IMR-90 (cell line): ENCODE data around the gene STAG2. TPM values are rescaled to one million over a fixed set of nuclear protein-coding genes. Genes with fewer than 3 reads are reported as not detected.
"Not testable (repeated sequence)": the region's sequence is repeated elsewhere in the genome, so short reads cannot be mapped to it uniquely, and the experiment has no call there.

Source experiments
- ATAC-seq: fragments of 200-7000 bp; cut with Tn5 transposase; 2 replicates; pipeline ENCODE4 v1.9.1; 2020; ENCODE audit warnings: low read depth, mild to moderate bottlenecking, moderate library complexity
- BruUV-seq: library from RNA; stranded (reverse); fragments of 400-500 nt; replicated peaks from 2 replicates; lab custom pipeline; 2021; lab: Mats Ljungman, UMichigan
- CTCF ChIA-PET: fragments of 300-600 bp; formaldehyde crosslinking; extraction: SDS; loops from one replicate; lab custom pipeline; 2021; ENCODE audit warnings: antibody characterized with exemption; lab: Yijun Ruan, JAX
- POLR2A ChIA-PET: fragments of 300-600 bp; sonication (Branson Sonifier 250); formaldehyde crosslinking; loops from one replicate; lab custom pipeline; 2022; ENCODE audit warnings: antibody characterized with exemption; ENCODE audit not compliant: unreplicated experiment; lab: Charles Lee
- DNase-seq: peaks from one replicate; pipeline ENCODE4 v3.0.0; 2013
- H2AFZ ChIP-seq: replicated peaks from 2 replicates; pipeline ENCODE3; 2013; ENCODE audit warnings: low read length, mild to moderate bottlenecking; ENCODE audit not compliant: poor library complexity
- H2AK5ac ChIP-seq: 2 replicates; pipeline ENCODE4 v1.6.1; 2013; ENCODE audit warnings: low read depth, low read length, inconsistent platforms
- H2AK9ac ChIP-seq: replicated peaks from 2 replicates; pipeline ENCODE3; 2013; ENCODE audit warnings: mild to moderate bottlenecking, low read depth, low read length, moderate library complexity; ENCODE audit not compliant: poor library complexity
- H2BK120ac ChIP-seq: 2 replicates; pipeline ENCODE4 v1.6.1; 2013; ENCODE audit warnings: low read depth, low read length, inconsistent platforms
- H2BK15ac ChIP-seq: 3 replicates; pipeline ENCODE4 v1.6.1; 2013; ENCODE audit warnings: low read depth, low read length, inconsistent platforms
- H2BK20ac ChIP-seq: 2 replicates; pipeline ENCODE4 v1.6.1; 2013; ENCODE audit warnings: low read depth, mild to moderate bottlenecking, inconsistent platforms, low read length, moderate library complexity
- H2BK5ac ChIP-seq: 2 replicates; pipeline ENCODE4 v1.6.1; 2013; ENCODE audit warnings: mild to moderate bottlenecking, low read depth, low read length, inconsistent platforms; ENCODE audit not compliant: poor library complexity, severe bottlenecking
- H3K14ac ChIP-seq: replicated peaks from 2 replicates; pipeline ENCODE4 v1.6.1; 2013; ENCODE audit warnings: low read depth, low read length, inconsistent platforms
- H3K18ac ChIP-seq: 2 replicates; pipeline ENCODE4 v1.6.1; 2013; ENCODE audit warnings: low read depth, low read length, control low read depth
- H3K23ac ChIP-seq: 2 replicates; pipeline ENCODE4 v1.6.1; 2013; ENCODE audit warnings: low read depth, low read length, inconsistent platforms
- H3K27ac ChIP-seq: 2 replicates; pipeline ENCODE4 v1.5.1; 2013; ENCODE audit warnings: mild to moderate bottlenecking, control low read depth, low read length; ENCODE audit not compliant: insufficient read depth
- H3K27me3 ChIP-seq: 2 replicates; pipeline ENCODE4 v1.6.1; 2013; ENCODE audit warnings: low read length; ENCODE audit not compliant: control insufficient read depth, insufficient read depth
- H3K36me3 ChIP-seq: 2 replicates; pipeline ENCODE4 v1.6.1; 2013; ENCODE audit warnings: low read length, mixed read lengths; ENCODE audit not compliant: control insufficient read depth, insufficient read depth
- H3K4ac ChIP-seq: 2 replicates; pipeline ENCODE4 v1.6.1; 2013; ENCODE audit warnings: low read depth, low read length, inconsistent platforms
- H3K4me1 ChIP-seq: 2 replicates; pipeline ENCODE4 v1.6.1; 2013; ENCODE audit warnings: low read length, mixed read lengths; ENCODE audit not compliant: control insufficient read depth, insufficient read depth
- H3K4me2 ChIP-seq: 2 replicates; pipeline ENCODE4 v1.6.1; 2013; ENCODE audit warnings: low read depth, mild to moderate bottlenecking, control low read depth, low read length, moderate library complexity
- H3K4me3 ChIP-seq: 2 replicates; pipeline ENCODE4 v1.5.1; 2013; ENCODE audit warnings: low read depth, mild to moderate bottlenecking, control low read depth, low read length, moderate library complexity; ENCODE audit not compliant: insufficient read depth
- H3K56ac ChIP-seq: 2 replicates; pipeline ENCODE4 v1.6.1; 2013; ENCODE audit warnings: low read length, inconsistent platforms; ENCODE audit not compliant: insufficient read depth; ENCODE audit errors: extremely low read depth
- H3K79me1 ChIP-seq, 2 experiments: 2 replicates each; pipeline ENCODE4 v1.6.1; 2013; ENCODE audit warnings: low read length in 2 of 2, inconsistent platforms in 1 of 2, low read depth in 1 of 2
- H3K9ac ChIP-seq: 2 replicates; pipeline ENCODE4 v1.6.1; 2013; ENCODE audit warnings: low read depth, low read length, control low read depth
- H3K9me1 ChIP-seq: 2 replicates; pipeline ENCODE4 v1.6.1; 2013; ENCODE audit warnings: low read length, inconsistent platforms; ENCODE audit not compliant: insufficient read depth
- H3K9me3 ChIP-seq: 2 replicates; pipeline ENCODE4 v1.6.1; 2013; ENCODE audit warnings: low read length; ENCODE audit not compliant: control insufficient read depth, insufficient read depth
- H4K20me1 ChIP-seq: 2 replicates; pipeline ENCODE4 v1.6.1; 2013; ENCODE audit warnings: low read length, inconsistent platforms; ENCODE audit not compliant: insufficient read depth
- H4K5ac ChIP-seq: 2 replicates; pipeline ENCODE4 v1.6.1; 2013; ENCODE audit warnings: mild to moderate bottlenecking, low read depth, low read length, control low read depth
- H4K8ac ChIP-seq, 2 experiments: 2 replicates each; pipeline ENCODE4 v1.6.1; 2013; ENCODE audit warnings: low read depth in 2 of 2, low read length in 2 of 2, control low read depth in 1 of 2, inconsistent platforms in 1 of 2
- H4K91ac ChIP-seq: 2 replicates; pipeline ENCODE4 v1.6.1; 2013; ENCODE audit warnings: low read depth, low read length, inconsistent platforms; ENCODE audit not compliant: insufficient read depth
- WGBS, 2 experiments: methylation state at CpG; one replicate each; pipeline versions ENCODE4 v1.1.5 to v1.1.7; 2013; ENCODE audit warnings: missing lambda C conversion rate in 2 of 2; ENCODE audit not compliant: insufficient read length in 1 of 2; ENCODE audit errors: extremely low coverage in 2 of 2; 5-methylcytosine and 5-hydroxymethylcytosine counted together
- dilution Hi-C: fragments of 300-500 bp; cut with HindIII; formaldehyde crosslinking; loops from one replicate; pipeline ENCODE4 v1.14.3; 2018; ENCODE audit warnings: low sequenced_read_pairs; ENCODE audit not compliant: unreplicated experiment
- in situ Hi-C: fragments of 300-500 bp; cut with MboI; formaldehyde crosslinking; loops from 3 replicates; pipeline ENCODE4 v1.14.3; 2019; ENCODE audit warnings: low sequenced_read_pairs, inconsistent platforms, mixed read lengths
- intact Hi-C: fragments of 100-400 bp; cut with micrococcal nuclease; formaldehyde crosslinking; loops from 2 replicates; pipeline ENCODE4 v1.10.0; 2022
- polyA plus RNA-seq, 3 experiments: library from polyadenylated mRNA; depleted of rRNA; stranded (reverse); fragments of >200 nt; gene quantifications; 2 replicates each; pipeline ENCODE4 v1.2.3, GENCODE V29; 2012; ENCODE audit warnings: low replicate concordance in 1 of 3
- total RNA-seq: library from RNA; depleted of rRNA; stranded (reverse); fragments of >200 nt; gene quantifications from 2 replicates; pipeline ENCODE4 v1.2.3, GENCODE V29; 2012

The STAG2 gene
- total and polyA plus RNA-seq, 2 of the 4 experiments (the other 2 are of a cell fraction), result 19.6 to 71.2 TPM

GRCh38 chrX:124084417-124084816, 122.9 kb downstream of the STAG2 start:
- H3K23ac ChIP-seq, H3K27me3 ChIP-seq, H3K27ac ChIP-seq, H3K4me1 ChIP-seq, H3K4me2 ChIP-seq, H3K79me1 ChIP-seq, H3K9me1 ChIP-seq, DNase-seq, H3K9ac ChIP-seq, BruUV-seq, H2BK120ac ChIP-seq, H4K20me1 ChIP-seq, H3K18ac ChIP-seq, H4K91ac ChIP-seq, H3K9me3 ChIP-seq, H2BK20ac ChIP-seq, H2AFZ ChIP-seq, H3K14ac ChIP-seq, in situ Hi-C loops, H4K5ac ChIP-seq, H2BK15ac ChIP-seq, CTCF ChIA-PET, H2AK5ac ChIP-seq, H2BK5ac ChIP-seq, H3K56ac ChIP-seq, H2AK9ac ChIP-seq, ATAC-seq, H3K4me3 ChIP-seq, dilution Hi-C loops, H4K8ac ChIP-seq, POLR2A ChIA-PET, H3K4ac ChIP-seq, intact Hi-C loops: not testable (repeated sequence)
- WGBS, 2 experiments, result no CpG with 5 or more reads among the region's 6 CpGs
- H3K36me3 ChIP-seq, result peaks cover 15% of the 10 kb centered on the region; the same call in 1 of the 2 replicates
